Measurements from ENCODE around the gene DOK7.
"Not testable (repeated sequence)": the region's sequence is repeated elsewhere in the genome, so short reads cannot be mapped to it uniquely, and the experiment has no call there.

DNA sequence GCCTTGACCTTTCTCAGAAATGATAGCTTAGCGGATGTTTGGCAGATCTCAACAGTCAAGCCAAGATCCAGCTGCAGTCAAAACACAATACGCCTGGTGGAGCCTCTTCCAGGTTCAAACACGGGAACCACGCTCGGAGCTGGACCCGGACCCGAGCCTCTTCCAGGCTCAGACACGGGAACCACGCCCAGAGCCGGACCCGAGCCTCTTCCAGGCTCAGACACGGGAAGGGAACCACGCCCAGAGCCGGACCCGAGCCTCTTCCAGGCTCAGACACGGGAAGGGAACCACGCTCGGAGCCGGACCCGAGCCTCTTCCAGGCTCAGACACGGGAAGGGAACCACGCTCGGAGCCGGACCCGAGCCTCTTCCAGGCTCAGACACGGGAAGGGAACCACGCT lies 48.5 kb downstream of the DOK7 start:
- not testable (repeated sequence) for TF ChIP-seq POLR2A, TAF1, POLR2AphosphoS5 (IDR thresholded peaks at IDR 0.05; ENCODE audit: low read depth, low read length)
